K562 (cell line): ENCODE results near the gene NAB1. TPM values are rescaled to one million over a fixed set of nuclear protein-coding genes. Genes with fewer than 3 reads are reported as not detected.
A peak's percentile ranks its signal among the peaks of the same experiment; 100 is the strongest.

Experiments used
- ATAC-seq: fragments of 200-7000 bp; cut with Tn5 transposase; 3 replicates; pipeline ENCODE4 v1.9.1; 2020; ENCODE audit warnings: moderate library complexity
- BruUV-seq: library from RNA; stranded (reverse); fragments of 400-500 nt; replicated peaks from 2 replicates; lab custom pipeline; 2021; lab: Mats Ljungman, UMichigan
- CTCF ChIA-PET: fragments of 300-600 bp; formaldehyde crosslinking; extraction: SDS; loops from one replicate; lab custom pipeline; 2021; ENCODE audit warnings: low intra/inter-chr PET ratio; lab: Yijun Ruan, JAX
- POLR2A ChIA-PET: fragments of 300-600, 350-650 bp; sonication (Branson Sonifier 250); formaldehyde crosslinking; extraction: SDS; loops from one replicate; lab custom pipeline; 2021; ENCODE audit warnings: antibody characterized with exemption, inconsistent platforms; lab: Yijun Ruan, JAX
- DNase-seq, 4 experiments: peaks; one replicate each; pipeline versions ENCODE4 v3.0.0 to v3.0.0-alpha.2; 2011 to 2018; ENCODE audit warnings: low spot score in 3 of 4, mixed read lengths in 3 of 4; ENCODE audit errors: extremely low read depth in 1 of 4
- FAIRE-seq: peaks from 2 replicates; lab custom pipeline; 2011; peaks lifted over from hg19 to GRCh38; lab: Jason Lieb, UNC
- H2AFZ ChIP-seq: 2 replicates; pipeline ENCODE4 v1.6.0; 2011; ENCODE audit warnings: low read depth, low read length, control low read depth, inconsistent platforms
- H3K27ac ChIP-seq: fragments of 200-600 bp; 3 replicates; pipeline ENCODE4 v1.8.0; 2011; ENCODE audit warnings: low read depth, mild to moderate bottlenecking, control low read depth, inconsistent platforms, low read length, moderate library complexity, mixed read lengths; ENCODE audit errors: extremely low read depth
- H3K27me3 ChIP-seq, 2 experiments: fragments of 300-600 bp in 1 of 2; 2 replicates in 1 of 2; 3 replicates in 1 of 2; pipeline versions ENCODE4 v1.6.0 to v1.8.0; 2011; ENCODE audit warnings: inconsistent platforms in 2 of 2, low read length in 2 of 2, mild to moderate bottlenecking in 1 of 2, mixed read lengths in 1 of 2, moderate library complexity in 1 of 2; ENCODE audit not compliant: control insufficient read depth in 2 of 2, insufficient read depth in 2 of 2
- H3K36me3 ChIP-seq: fragments of 300-600 bp; 3 replicates; pipeline ENCODE4 v1.8.0; 2011; ENCODE audit warnings: mild to moderate bottlenecking, low read length, inconsistent platforms; ENCODE audit not compliant: control insufficient read depth, insufficient read depth
- H3K4me1 ChIP-seq, 2 experiments: fragments of 200-600 bp in 1 of 2; replicated peaks in 1 of 2; 2 replicates in 1 of 2; 3 replicates in 1 of 2; pipeline versions ENCODE4 v1.5.1 to v1.8.0; 2011; ENCODE audit warnings: inconsistent platforms in 2 of 2, low read length in 2 of 2, mild to moderate bottlenecking in 1 of 2, mixed read lengths in 1 of 2, moderate library complexity in 1 of 2; ENCODE audit not compliant: control insufficient read depth in 2 of 2, insufficient read depth in 2 of 2
- H3K4me2 ChIP-seq: 2 replicates; pipeline ENCODE4 v1.6.1; 2011; ENCODE audit warnings: low read length, control low read depth, inconsistent platforms, mixed read lengths; ENCODE audit not compliant: insufficient read depth
- H3K4me3 ChIP-seq: fragments of 200-600 bp; sonication (generic), shearing (Covaris generic); 2 replicates; pipeline ENCODE4 v1.5.1; 2016; ENCODE audit warnings: control low read depth, inconsistent platforms
- H3K79me2 ChIP-seq: fragments of 200-600 bp; 3 replicates; pipeline ENCODE4 v1.8.0; 2011; ENCODE audit warnings: low read length, inconsistent platforms; ENCODE audit not compliant: control insufficient read depth, insufficient read depth
- H3K9ac ChIP-seq, 2 experiments: 2 replicates each; pipeline versions ENCODE4 v1.6.0 to v1.6.1; 2011; ENCODE audit warnings: low read depth in 2 of 2, low read length in 2 of 2, control low read depth in 1 of 2, inconsistent platforms in 1 of 2, mild to moderate bottlenecking in 1 of 2, mixed read lengths in 1 of 2; ENCODE audit not compliant: insufficient read depth in 1 of 2
- H3K9me1 ChIP-seq: one replicate; pipeline ENCODE4 v1.6.0; 2011; ENCODE audit warnings: inconsistent platforms, mild to moderate bottlenecking, low read length, moderate library complexity; ENCODE audit not compliant: control insufficient read depth, insufficient read depth
- H3K9me3 ChIP-seq: replicated peaks from 2 replicates; pipeline ENCODE4 v1.5.1; 2011; ENCODE audit warnings: low read depth, low read length, inconsistent platforms; ENCODE audit not compliant: control insufficient read depth, insufficient read depth
- H4K20me1 ChIP-seq: replicated peaks from 2 replicates; pipeline ENCODE4 v1.6.1; 2011; ENCODE audit warnings: low read length, inconsistent platforms, mixed read lengths; ENCODE audit not compliant: control insufficient read depth, insufficient read depth
- KLF10 ChIP-seq: fragments of 250-450 bp; sonication (Bioruptor Pico); IDR thresholded peaks from 2 replicates; pipeline ENCODE4 v1.6.1; 2021; ENCODE audit warnings: matching md5 sums
- MEF2A ChIP-seq: IDR thresholded peaks from 2 replicates; pipeline ENCODE4 v1.6.1; 2011; ENCODE audit warnings: low read depth, mild to moderate bottlenecking, low read length, moderate library complexity; ENCODE audit not compliant: control insufficient read depth
- OTX1 ChIP-seq: fragments of 450-650 bp; formaldehyde crosslinking; IDR thresholded peaks from 2 replicates; pipeline ENCODE4 v1.4.0; 2022; ENCODE audit warnings: mild to moderate bottlenecking
- POLR3A ChIP-seq: IDR thresholded peaks from 2 replicates; pipeline ENCODE4 v1.6.1; 2011; ENCODE audit warnings: borderline replicate concordance, mild to moderate bottlenecking, moderate library complexity; ENCODE audit not compliant: insufficient read length, insufficient read depth; ENCODE audit errors: extremely low read depth
- SIN3B ChIP-seq: fragments of 450-650 bp; IDR thresholded peaks from 2 replicates; pipeline ENCODE4 v1.6.1; 2017; ENCODE audit warnings: low read depth, mild to moderate bottlenecking, moderate library complexity
- ZNF384 ChIP-seq: IDR thresholded peaks from 2 replicates; pipeline ENCODE4 v1.6.1; 2012; ENCODE audit warnings: low read depth, low read length, improper control_type of control experiment
- WGBS: fragments of 100-300 bp; shearing (Covaris generic); methylation state at CpG from one replicate; pipeline ENCODE4 v1.1.6; 2016; ENCODE audit warnings: low coverage, mixed read lengths; ENCODE audit not compliant: insufficient coverage; ENCODE audit errors: missing lambda C conversion rate; 5-methylcytosine and 5-hydroxymethylcytosine counted together
- in situ Hi-C: fragments of 300-500 bp; cut with MboI; formaldehyde crosslinking; loops from 4 replicates; pipeline ENCODE4 v1.15.0; 2018; ENCODE audit warnings: inconsistent platforms, mixed read lengths
- intact Hi-C: fragments of 100-400 bp; cut with micrococcal nuclease; formaldehyde crosslinking; loops from 2 replicates; pipeline ENCODE4 v1.14.2; 2022
- polyA plus RNA-seq, 8 experiments: library from polyadenylated mRNA; depleted of rRNA in 4 of 8; stranded (reverse) in 5 of 8; unstranded in 3 of 8; fragments of >200 nt; fragmentation: Nextera tagmentation in 2 of 8; fragmentation: Illumina TruSeq in 1 of 8; extraction: Ambion mirVana in 2 of 8; extraction: Trizol in 1 of 8; gene quantifications; 2 replicates each; pipeline versions ENCODE4 v1.2.1 to v1.2.3, GENCODE V29; 2011 to 2014; ENCODE audit warnings: inconsistent platforms in 1 of 8, missing spikeins in 1 of 8
- total RNA-seq, 7 experiments: library from RNA; depleted of rRNA in 6 of 7; stranded (reverse); fragments of >200 nt in 6 of 7; fragmentation: Illumina TruSeq in 2 of 7; extraction: Trizol in 2 of 7; gene quantifications; 2 replicates each; pipeline versions ENCODE4 v1.2.1 to v1.2.3, GENCODE V29; 2011 to 2021; ENCODE audit warnings: low replicate concordance in 1 of 7
- TF ChIP-seq, protein P1 (sequence below), 2 experiments: fragments of 450-650 bp; IDR thresholded peaks; 2 replicates each; pipeline ENCODE4 v1.6.1; 2016
- TF ChIP-seq, protein P2 (sequence below): sonication (generic); formaldehyde crosslinking; IDR thresholded peaks from 2 replicates; pipeline ENCODE4 v1.8.0; 2022; ENCODE audit warnings: mild to moderate bottlenecking, missing genetic modification reagents

NAB1 gene
- total and polyA plus RNA-seq, 9 of the 15 experiments (the other 6 are each of a cell fraction or from before 2014, with no cell fraction given): 3.1 to 23.0 (median 16.3) TPM

DNA sequence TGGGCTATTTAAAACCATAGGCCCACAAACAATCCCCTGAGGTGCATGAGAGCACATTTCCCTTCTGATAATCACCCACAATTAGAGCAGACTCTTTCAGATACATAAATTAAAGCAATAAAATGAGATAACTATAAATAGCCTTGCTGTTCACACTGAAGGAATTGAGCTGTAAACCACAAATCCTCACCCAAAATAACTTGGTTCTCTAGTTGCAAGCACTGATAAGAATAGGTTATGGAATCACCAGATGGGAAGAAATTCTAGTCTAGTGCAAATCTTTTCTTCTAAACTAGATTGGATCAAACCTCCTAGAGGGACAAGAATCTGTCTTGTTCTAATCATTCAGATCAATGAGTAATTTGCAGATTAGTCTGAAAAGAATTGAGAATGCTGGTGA is 64.6 kb downstream of the NAB1 start:
- H3K9me1 ChIP-seq: no peaks in the 10 kb centered on the region
- H3K9me3 ChIP-seq: no peaks in the 10 kb centered on the region
- in situ Hi-C loops: no loop called here
- DNase-seq (no peak), ATAC-seq (no peak), FAIRE-seq (no peak)
- no peak overlapping the region for H3K4me2 ChIP-seq
- intact Hi-C loops: no loop called here
- no peak overlapping the region for H3K9ac ChIP-seq
- H3K4me3 ChIP-seq: no peak overlapping the region
- H4K20me1 ChIP-seq: no peaks in the 10 kb centered on the region
- no peak overlapping the region for H2AFZ ChIP-seq
- TF ChIP-seq, protein P1, sequence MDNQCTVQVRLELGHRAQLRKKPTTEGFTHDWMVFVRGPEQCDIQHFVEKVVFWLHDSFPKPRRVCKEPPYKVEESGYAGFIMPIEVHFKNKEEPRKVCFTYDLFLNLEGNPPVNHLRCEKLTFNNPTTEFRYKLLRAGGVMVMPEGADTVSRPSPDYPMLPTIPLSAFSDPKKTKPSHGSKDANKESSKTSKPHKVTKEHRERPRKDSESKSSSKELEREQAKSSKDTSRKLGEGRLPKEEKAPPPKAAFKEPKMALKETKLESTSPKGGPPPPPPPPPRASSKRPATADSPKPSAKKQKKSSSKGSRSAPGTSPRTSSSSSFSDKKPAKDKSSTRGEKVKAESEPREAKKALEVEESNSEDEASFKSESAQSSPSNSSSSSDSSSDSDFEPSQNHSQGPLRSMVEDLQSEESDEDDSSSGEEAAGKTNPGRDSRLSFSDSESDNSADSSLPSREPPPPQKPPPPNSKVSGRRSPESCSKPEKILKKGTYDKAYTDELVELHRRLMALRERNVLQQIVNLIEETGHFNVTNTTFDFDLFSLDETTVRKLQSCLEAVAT (IDR thresholded peaks at IDR 0.05): no peak
- peak; percentile 36; the same call in 1 of the 2 replicates for TF ChIP-seq MEF2A
- H3K79me2 ChIP-seq: no peaks in the 10 kb centered on the region
- H3K27ac ChIP-seq: no peak overlapping the region
- H3K36me3 ChIP-seq: no peaks in the 10 kb centered on the region
- ChIA-PET CTCF (no interaction called here), POLR2A (no interaction called here)
- no TSS peak for BruUV-seq
- no peaks in the 10 kb centered on the region for H3K27me3 ChIP-seq
- no peaks in the 10 kb centered on the region; a peak in 2 of 5 replicates for H3K4me1 ChIP-seq

DNA sequence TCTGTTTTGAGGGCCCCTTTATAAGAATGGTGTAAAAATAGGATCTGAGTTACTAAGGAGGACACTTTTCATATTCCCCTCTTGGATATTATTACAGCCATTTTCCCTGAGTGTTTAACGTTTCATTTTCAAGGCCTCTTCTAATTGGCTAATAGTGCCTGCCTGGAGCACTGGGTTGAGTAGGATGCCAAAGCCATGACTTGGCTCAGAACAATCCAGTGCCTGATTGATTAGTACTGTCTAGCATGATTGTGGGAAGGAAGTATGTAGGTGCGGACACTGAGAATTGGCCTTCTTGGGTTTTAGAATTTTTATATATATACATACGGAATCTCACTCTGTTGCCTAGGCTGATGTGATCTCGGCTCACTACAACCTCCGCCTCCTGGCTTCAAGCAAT is 66.1 kb downstream of the NAB1 start:
- DNase-seq (no peak), ATAC-seq (no peak)
- Histone ChIP-seq H3K4me1 (no peaks in the 10 kb centered on the region; a peak in 3 of 5 replicates), H3K79me2 (no peaks in the 10 kb centered on the region), H3K27me3 (no peaks in the 10 kb centered on the region)
- intact Hi-C loops: no loop called here
- 70% methylated on average over 4 of the region's 5 CpGs for WGBS
- CTCF ChIA-PET: no interaction called here
- TF ChIP-seq KLF10 (no peak), POLR3A (no peak), OTX1 (CRISPR knock-in tag) (no peak), SIN3B (no peak), ZNF384 (no peak)
- TF ChIP-seq, protein P2, sequence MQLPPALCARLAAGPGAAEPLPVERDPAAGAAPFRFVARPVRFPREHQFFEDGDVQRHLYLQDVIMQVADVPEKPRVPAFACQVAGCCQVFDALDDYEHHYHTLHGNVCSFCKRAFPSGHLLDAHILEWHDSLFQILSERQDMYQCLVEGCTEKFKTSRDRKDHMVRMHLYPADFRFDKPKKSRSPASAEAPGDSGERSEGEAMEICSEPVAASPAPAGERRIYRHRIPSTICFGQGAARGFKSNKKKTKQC (CRISPR knock-in tag): no peak
- TF ChIP-seq, all 486 proteins: peak for 0
- Histone ChIP-seq H3K27ac (no peak overlapping the region), H3K9me3 (no peaks in the 10 kb centered on the region), H3K36me3 (no peaks in the 10 kb centered on the region), H4K20me1 (no peaks in the 10 kb centered on the region), H3K9ac (no peak overlapping the region), H3K9me1 (no peaks in the 10 kb centered on the region), H2AFZ (no peak overlapping the region), H3K4me3 (no peak overlapping the region), H3K4me2 (no peak overlapping the region)
- in situ Hi-C loops: no loop called here
- BruUV-seq: no TSS peak
- POLR2A ChIA-PET: no interaction called here
- no peak for FAIRE-seq
